ENCODE data around the gene ZNF334. TPM values are rescaled to one million over a fixed set of nuclear protein-coding genes. Genes with fewer than 3 reads are reported as not detected.

ZNF334 gene
- total and polyA plus RNA-seq, 4 experiments from 2014 or later = 0.14 TPM; not detected in 3

- Histone ChIP-seq H3K27me3 (ENCODE audit: insufficient read depth, low read length) (no peaks in the 10 kb centered on the region), H3K4me1 (ENCODE audit: insufficient read depth, low read length) (no peaks in the 10 kb centered on the region), H3K4me3 (ENCODE audit: low read length in 2 of 2) (no peak overlapping the region), H3K27ac (ENCODE audit: low read depth, low read length) (no peak overlapping the region), H3K36me3 (ENCODE audit: insufficient read depth, low read length) (no peaks in the 10 kb centered on the region), H3K9me3 (ENCODE audit: control insufficient read depth in 1 of 2, low read length in 2 of 2) (peaks cover 0 to 23% of the 10 kb centered on the region in 2 donors)
- CTCF ChIA-PET (ENCODE audit: partially characterized antibody) = no interaction called here
- Mint-ChIP-seq H3K27me3 (peaks cover 22 to 45% of the 10 kb centered on the region in 2 donors), H3K9me3 (peaks cover 7 to 38% (median 30%) of the 10 kb centered on the region in 8 donors), H3K4me3 (no peak overlapping the region), H3K4me1 (no peaks in the 10 kb centered on the region), H3K36me3 (peaks cover 7 to 15% of the 10 kb centered on the region in 2 donors), H3K27ac (no peak overlapping the region)
- intact Hi-C loops (cut with micrococcal nuclease) = no loop called here
- DNase-seq = no peak
- POLR2A ChIA-PET (ENCODE audit: partially characterized antibody) = no interaction called here
Measured at GRCh38 chr20:46505506-46505905, 7.9 kb downstream of the ZNF334 start.

GRCh38 chr20:46501961-46502360 lies 11.4 kb downstream of the ZNF334 start:
- Histone ChIP-seq H3K9me3 (ENCODE audit: control insufficient read depth in 1 of 2, low read length in 2 of 2) (peaks cover 0 to 29% of the 10 kb centered on the region in 2 donors), H3K4me3 (ENCODE audit: low read length in 2 of 2) (no peak overlapping the region), H3K36me3 (ENCODE audit: insufficient read depth, low read length) (no peaks in the 10 kb centered on the region), H3K4me1 (ENCODE audit: insufficient read depth, low read length) (no peaks in the 10 kb centered on the region), H3K27me3 (ENCODE audit: insufficient read depth, low read length) (no peaks in the 10 kb centered on the region), H3K27ac (ENCODE audit: low read depth, low read length) (no peak overlapping the region)
- intact Hi-C loops (cut with micrococcal nuclease) = no loop called here
- Mint-ChIP-seq H3K27me3 (peaks cover 15 to 34% of the 10 kb centered on the region in 2 donors), H3K9me3 (peaks cover 7 to 60% (median 46%) of the 10 kb centered on the region in 8 donors), H3K4me1 (no peaks in the 10 kb centered on the region), H3K27ac (no peak overlapping the region), H3K36me3 (peaks cover 7 to 19% of the 10 kb centered on the region in 2 donors), H3K4me3 (no peak overlapping the region)
- CTCF ChIA-PET (ENCODE audit: partially characterized antibody) = no interaction called here
- POLR2A ChIA-PET (ENCODE audit: partially characterized antibody) = no interaction called here
- DNase-seq = no peak

GRCh38 chr20:46501337-46501942 lies 11.9 kb downstream of the ZNF334 start:
- no peak overlapping the region for H3K27ac Mint-ChIP-seq
- H3K4me1 Mint-ChIP-seq = no peaks in the 10 kb centered on the region
- Histone ChIP-seq H3K4me3 (ENCODE audit: low read length in 2 of 2) (no peak overlapping the region), H3K27me3 (ENCODE audit: insufficient read depth, low read length) (no peaks in the 10 kb centered on the region), H3K36me3 (ENCODE audit: insufficient read depth, low read length) (no peaks in the 10 kb centered on the region), H3K4me1 (ENCODE audit: insufficient read depth, low read length) (no peaks in the 10 kb centered on the region), H3K9me3 (ENCODE audit: control insufficient read depth in 1 of 2, low read length in 2 of 2) (peaks cover 0 to 29% of the 10 kb centered on the region in 2 donors), H3K27ac (ENCODE audit: low read depth, low read length) (no peak overlapping the region)
- intact Hi-C loops (cut with micrococcal nuclease) = no loop called here
- no peak for DNase-seq
- POLR2A ChIA-PET (ENCODE audit: partially characterized antibody) = no interaction called here
- peaks cover 17 to 38% of the 10 kb centered on the region in 2 donors for H3K27me3 Mint-ChIP-seq
- H3K4me3 Mint-ChIP-seq = no peak overlapping the region
- H3K36me3 Mint-ChIP-seq = peaks cover 7 to 19% of the 10 kb centered on the region in 2 donors
- CTCF ChIA-PET (ENCODE audit: partially characterized antibody) = no interaction called here
- peaks cover 7 to 60% (median 46%) of the 10 kb centered on the region in 8 donors for H3K9me3 Mint-ChIP-seq

GRCh38 chr20:46494077-46494476 lies 19.3 kb downstream of the ZNF334 start:
- Mint-ChIP-seq H3K27ac (no peak overlapping the region), H3K4me1 (no peaks in the 10 kb centered on the region), H3K27me3 (peaks cover 25 to 40% of the 10 kb centered on the region in 2 donors), H3K4me3 (no peak overlapping the region), H3K36me3 (no peaks in the 10 kb centered on the region), H3K9me3 (peaks cover 0 to 12% (median 4%) of the 10 kb centered on the region in 8 donors)
- ChIA-PET POLR2A (ENCODE audit: partially characterized antibody) (no interaction called here), CTCF (ENCODE audit: partially characterized antibody) (no interaction called here)
- H3K27me3 ChIP-seq (ENCODE audit: insufficient read depth, low read length) = peaks cover 7% of the 10 kb centered on the region
- H3K4me3 ChIP-seq (ENCODE audit: low read length in 2 of 2) = no peak overlapping the region
- H3K9me3 ChIP-seq (ENCODE audit: control insufficient read depth in 1 of 2, low read length in 2 of 2) = no peaks in the 10 kb centered on the region
- DNase-seq = no peak
- no peak overlapping the region for H3K27ac ChIP-seq (ENCODE audit: low read depth, low read length)
- H3K4me1 ChIP-seq (ENCODE audit: insufficient read depth, low read length) = no peaks in the 10 kb centered on the region
- H3K36me3 ChIP-seq (ENCODE audit: insufficient read depth, low read length) = no peaks in the 10 kb centered on the region
- intact Hi-C loops (cut with micrococcal nuclease) = no loop called here

- H3K27me3 ChIP-seq (ENCODE audit: insufficient read depth, low read length) = peaks cover 17% of the 10 kb centered on the region
- no peaks in the 10 kb centered on the region for H3K9me3 ChIP-seq (ENCODE audit: control insufficient read depth in 1 of 2, low read length in 2 of 2)
- no peaks in the 10 kb centered on the region for H3K4me1 Mint-ChIP-seq
- intact Hi-C loops (cut with micrococcal nuclease) = no loop called here
- H3K27me3 Mint-ChIP-seq = peaks cover 22 to 31% of the 10 kb centered on the region in 2 donors
- H3K4me3 Mint-ChIP-seq = no peak overlapping the region
- H3K27ac Mint-ChIP-seq = no peak overlapping the region
- DNase-seq = no peak
- CTCF ChIA-PET (ENCODE audit: partially characterized antibody) = no interaction called here
- H3K27ac ChIP-seq (ENCODE audit: low read depth, low read length) = no peak overlapping the region
- H3K4me1 ChIP-seq (ENCODE audit: insufficient read depth, low read length) = no peaks in the 10 kb centered on the region
- H3K36me3 Mint-ChIP-seq = no peaks in the 10 kb centered on the region
- H3K4me3 ChIP-seq (ENCODE audit: low read length in 2 of 2) = no peak overlapping the region
- H3K36me3 ChIP-seq (ENCODE audit: insufficient read depth, low read length) = no peaks in the 10 kb centered on the region
- POLR2A ChIA-PET (ENCODE audit: partially characterized antibody) = no interaction called here
- H3K9me3 Mint-ChIP-seq = no peaks in the 10 kb centered on the region
Measured at GRCh38 chr20:46491354-46491753, 22.0 kb downstream of the ZNF334 start.

- no peaks in the 10 kb centered on the region for H3K9me3 ChIP-seq (ENCODE audit: control insufficient read depth in 1 of 2, low read length in 2 of 2)
- no peaks in the 10 kb centered on the region for H3K36me3 ChIP-seq (ENCODE audit: insufficient read depth, low read length)
- H3K4me1 Mint-ChIP-seq = no peaks in the 10 kb centered on the region
- H3K36me3 Mint-ChIP-seq = no peaks in the 10 kb centered on the region
- intact Hi-C loops (cut with micrococcal nuclease) = no loop called here
- H3K27me3 Mint-ChIP-seq = peaks cover 28 to 29% of the 10 kb centered on the region in 2 donors
- H3K27ac ChIP-seq (ENCODE audit: low read depth, low read length) = no peak overlapping the region
- H3K4me1 ChIP-seq (ENCODE audit: insufficient read depth, low read length) = no peaks in the 10 kb centered on the region
- no peaks in the 10 kb centered on the region for H3K9me3 Mint-ChIP-seq
- H3K4me3 Mint-ChIP-seq = no peak overlapping the region
- ChIA-PET POLR2A (ENCODE audit: partially characterized antibody) (no interaction called here), CTCF (ENCODE audit: partially characterized antibody) (no interaction called here)
- DNase-seq = no peak
- H3K27ac Mint-ChIP-seq = no peak overlapping the region
- H3K27me3 ChIP-seq (ENCODE audit: insufficient read depth, low read length) = peaks cover 14% of the 10 kb centered on the region
- no peak overlapping the region for H3K4me3 ChIP-seq (ENCODE audit: low read length in 2 of 2)
Measured at GRCh38 chr20:46488451-46488850, 24.9 kb downstream of the ZNF334 start.

GRCh38 chr20:46487628-46488027 lies 25.7 kb downstream of the ZNF334 start:
- H3K36me3 ChIP-seq (ENCODE audit: insufficient read depth, low read length) = no peaks in the 10 kb centered on the region
- ChIA-PET POLR2A (ENCODE audit: partially characterized antibody) (no interaction called here), CTCF (ENCODE audit: partially characterized antibody) (interaction anchor here (1.3 kb wide), 1 partner anchor 10 kb away, joined by 3 read pairs; no protein-coding TSS in a partner anchor)
- H3K27ac Mint-ChIP-seq = no peak overlapping the region
- intact Hi-C loops (cut with micrococcal nuclease) = no loop called here
- no peaks in the 10 kb centered on the region for H3K4me1 Mint-ChIP-seq
- H3K27me3 Mint-ChIP-seq = peaks cover 25 to 26% of the 10 kb centered on the region in 2 donors
- H3K36me3 Mint-ChIP-seq = no peaks in the 10 kb centered on the region
- peaks cover 14% of the 10 kb centered on the region for H3K27me3 ChIP-seq (ENCODE audit: insufficient read depth, low read length)
- no peak overlapping the region for H3K4me3 ChIP-seq (ENCODE audit: low read length in 2 of 2)
- no peak overlapping the region for H3K27ac ChIP-seq (ENCODE audit: low read depth, low read length)
- no peak for DNase-seq
- no peaks in the 10 kb centered on the region for H3K9me3 Mint-ChIP-seq
- H3K4me1 ChIP-seq (ENCODE audit: insufficient read depth, low read length) = no peaks in the 10 kb centered on the region
- no peak overlapping the region for H3K4me3 Mint-ChIP-seq
- no peaks in the 10 kb centered on the region for H3K9me3 ChIP-seq (ENCODE audit: control insufficient read depth in 1 of 2, low read length in 2 of 2)

Measured in CD4-positive, alpha-beta memory T cell (primary cell).